SK-N-SH treated with all-trans-retinoic acid at 6 μM for 48 hours (cell line): ENCODE measurements around the gene ARHGAP24.

Experiments
- ATAC-seq: fragments of 200-7000 bp; cut with Tn5 transposase; 3 replicates; pipeline ENCODE4 v1.9.1; 2020; ENCODE audit warnings: mild to moderate bottlenecking, moderate library complexity
- ARNTL ChIP-seq: fragments of 450-650 bp; formaldehyde crosslinking; IDR thresholded peaks from 2 replicates; pipeline ENCODE4 v1.5.0; 2020; ENCODE audit warnings: low read depth, mild to moderate bottlenecking, moderate library complexity, borderline replicate concordance
- BACH2 ChIP-seq: fragments of 250-450 bp; sonication (Bioruptor Pico); IDR thresholded peaks from 2 replicates; pipeline ENCODE4 v1.9.0; 2021; ENCODE audit warnings: mild to moderate bottlenecking, borderline replicate concordance
- CREB5 ChIP-seq: fragments of 250-450 bp; sonication (Bioruptor Pico); IDR thresholded peaks from 2 replicates; pipeline ENCODE4 v1.5.1; 2020; ENCODE audit warnings: low read depth, mild to moderate bottlenecking, moderate library complexity
- CSDC2 ChIP-seq: fragments of 250-450 bp; sonication (Bioruptor Pico); IDR thresholded peaks from 2 replicates; pipeline ENCODE4 v1.5.0; 2020; ENCODE audit warnings: mild to moderate bottlenecking, moderate library complexity
- ESRRG ChIP-seq: fragments of 250-450 bp; sonication (Bioruptor Pico); IDR thresholded peaks from 2 replicates; pipeline ENCODE4 v1.6.1; 2021; ENCODE audit warnings: mild to moderate bottlenecking
- GLIS3 ChIP-seq: fragments of 250-450 bp; sonication (Bioruptor Pico); IDR thresholded peaks from 2 replicates; pipeline ENCODE4 v1.5.0; 2020; ENCODE audit warnings: mild to moderate bottlenecking, moderate library complexity
- ISL1 ChIP-seq: fragments of 250-450 bp; sonication (Bioruptor Pico); IDR thresholded peaks from 2 replicates; pipeline ENCODE4 v2.1.2; 2022; ENCODE audit warnings: mild to moderate bottlenecking, moderate library complexity
- OSR1 ChIP-seq: fragments of 250-450 bp; sonication (Bioruptor Pico); IDR thresholded peaks from 2 replicates; pipeline ENCODE4 v1.8.0; 2022; ENCODE audit warnings: moderate library complexity, mild to moderate bottlenecking, inconsistent platforms
- PATZ1 ChIP-seq: fragments of 250-450 bp; sonication (Bioruptor Pico); IDR thresholded peaks from 2 replicates; pipeline ENCODE4 v1.8.0; 2020; ENCODE audit warnings: mild to moderate bottlenecking, moderate library complexity, borderline replicate concordance
- PPARA ChIP-seq: fragments of 250-450 bp; sonication (Bioruptor Pico); IDR thresholded peaks from 2 replicates; pipeline ENCODE4 v1.5.0; 2020; ENCODE audit warnings: mild to moderate bottlenecking, borderline replicate concordance
- RARB ChIP-seq: fragments of 250-450 bp; sonication (Bioruptor Pico); IDR thresholded peaks from 2 replicates; pipeline ENCODE4 v1.8.0; 2021; ENCODE audit warnings: mild to moderate bottlenecking, moderate library complexity
- SNAI2 ChIP-seq: fragments of 250-450 bp; sonication (Bioruptor Pico); IDR thresholded peaks from 2 replicates; pipeline ENCODE4 v1.5.0; 2020; ENCODE audit warnings: mild to moderate bottlenecking, moderate library complexity
- TCF4 ChIP-seq: fragments of 250-450 bp; sonication (Bioruptor Pico); IDR thresholded peaks from 2 replicates; pipeline ENCODE4 v1.8.0; 2021; ENCODE audit warnings: mild to moderate bottlenecking, moderate library complexity, borderline replicate concordance
- ZFP3 ChIP-seq: fragments of 250-450 bp; sonication (Bioruptor Pico); IDR thresholded peaks from 2 replicates; pipeline ENCODE4 v1.5.0; 2020; ENCODE audit warnings: mild to moderate bottlenecking, moderate library complexity
- ZFP30 ChIP-seq: fragments of 450-650 bp; formaldehyde crosslinking; IDR thresholded peaks from 2 replicates; pipeline ENCODE4 v1.5.0; 2022; ENCODE audit warnings: mild to moderate bottlenecking, moderate library complexity
- ZNF565 ChIP-seq: fragments of 450-650 bp; formaldehyde crosslinking; conservative IDR thresholded peaks from 2 replicates; pipeline ENCODE4 v1.5.0; 2020; ENCODE audit warnings: low read depth, mild to moderate bottlenecking, moderate library complexity
- ZNF70 ChIP-seq: fragments of 450-650 bp; formaldehyde crosslinking; IDR thresholded peaks from 2 replicates; pipeline ENCODE4 v1.5.0; 2020; ENCODE audit warnings: mild to moderate bottlenecking, moderate library complexity
- ZNF8 ChIP-seq: fragments of 450-650 bp; formaldehyde crosslinking; IDR thresholded peaks from 2 replicates; pipeline ENCODE4 v1.5.0; 2020; ENCODE audit warnings: mild to moderate bottlenecking, moderate library complexity

The ARHGAP24 gene

GRCh38 chr4:86048426-86048825 is 573.5 kb downstream of the ARHGAP24 start:
- TF ChIP-seq ZFP3 (no peak), ZFP30 (CRISPR knock-in tag) (no peak), ISL1 (CRISPR knock-in tag) (no peak), ZNF70 (CRISPR knock-in tag) (no peak), PPARA (CRISPR knock-in tag) (no peak), ZNF8 (CRISPR knock-in tag) (no peak)
- ATAC-seq: peak; percentile 26; the same call in 1 of the 3 replicates

GRCh38 chr4:86050496-86050895 is 575.5 kb downstream of the ARHGAP24 start:
- ATAC-seq: no peak
- TF ChIP-seq GLIS3 (no peak), RARB (CRISPR knock-in tag) (no peak), TCF4 (CRISPR knock-in tag) (no peak), ZFP30 (CRISPR knock-in tag) (no peak), OSR1 (no peak), ZNF70 (CRISPR knock-in tag) (no peak), PATZ1 (CRISPR knock-in tag) (no peak), CSDC2 (CRISPR knock-in tag) (no peak), SNAI2 (CRISPR knock-in tag) (no peak), ZNF8 (CRISPR knock-in tag) (no peak), ZNF565 (CRISPR knock-in tag) (no peak), BACH2 (no peak), PPARA (CRISPR knock-in tag) (no peak), CREB5 (CRISPR knock-in tag) (no peak), ARNTL (CRISPR knock-in tag) (no peak), ESRRG (CRISPR knock-in tag) (no peak)
